T-helper 9 cell (primary cell): Measurements from ENCODE around the gene MTSS2.
"Not testable (repeated sequence)": the region's sequence is repeated elsewhere in the genome, so short reads cannot be mapped to it uniquely, and the experiment has no call there.

Source experiments
- DNase-seq: peaks from one replicate; pipeline ENCODE4 v3.0.0-alpha.2; 2020

Gene MTSS2

DNA sequence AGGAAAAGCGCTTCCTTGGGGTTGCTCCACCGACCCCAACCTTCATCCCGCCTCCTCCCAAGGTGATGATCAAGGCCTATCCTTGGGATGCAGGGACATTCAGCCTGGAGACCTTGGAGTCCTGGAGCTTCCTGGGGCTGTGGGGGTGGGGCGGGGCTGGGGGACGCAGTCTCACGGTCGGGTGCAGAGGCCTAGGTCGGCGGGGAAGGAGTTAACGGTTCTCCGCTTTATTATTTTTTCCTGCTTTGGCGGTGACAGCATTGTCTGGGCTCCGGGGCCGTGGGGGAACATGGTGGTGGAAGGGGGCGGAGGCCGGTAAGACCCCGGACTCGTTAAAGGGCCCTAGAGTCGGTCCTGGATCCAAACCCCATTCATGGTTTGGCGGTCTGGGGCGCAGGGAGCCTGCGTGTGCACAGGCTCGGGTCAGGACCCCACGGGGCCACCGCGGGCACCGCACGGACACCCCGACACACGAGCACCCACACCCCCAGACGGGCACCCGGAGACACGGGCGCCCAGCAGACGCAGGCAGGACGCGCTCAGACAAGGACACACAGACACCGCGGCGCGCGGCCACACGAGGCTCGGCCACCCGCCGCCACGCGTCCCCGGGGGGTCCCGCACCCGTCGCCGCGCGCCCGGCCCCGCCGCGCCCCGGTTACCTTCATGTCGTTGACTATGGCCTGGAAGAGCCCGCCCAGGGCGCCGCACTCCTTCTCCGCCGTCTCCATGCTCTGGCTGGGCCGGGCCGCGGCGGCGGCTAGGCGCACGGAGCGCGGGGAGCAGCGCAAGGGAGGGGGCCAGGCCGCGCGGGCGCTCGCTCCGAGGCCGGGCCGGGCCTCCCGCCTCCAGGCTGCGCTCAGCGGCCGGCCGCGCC lies 554 bp downstream of the MTSS2 start:
- DNase-seq, result no peak

DNA sequence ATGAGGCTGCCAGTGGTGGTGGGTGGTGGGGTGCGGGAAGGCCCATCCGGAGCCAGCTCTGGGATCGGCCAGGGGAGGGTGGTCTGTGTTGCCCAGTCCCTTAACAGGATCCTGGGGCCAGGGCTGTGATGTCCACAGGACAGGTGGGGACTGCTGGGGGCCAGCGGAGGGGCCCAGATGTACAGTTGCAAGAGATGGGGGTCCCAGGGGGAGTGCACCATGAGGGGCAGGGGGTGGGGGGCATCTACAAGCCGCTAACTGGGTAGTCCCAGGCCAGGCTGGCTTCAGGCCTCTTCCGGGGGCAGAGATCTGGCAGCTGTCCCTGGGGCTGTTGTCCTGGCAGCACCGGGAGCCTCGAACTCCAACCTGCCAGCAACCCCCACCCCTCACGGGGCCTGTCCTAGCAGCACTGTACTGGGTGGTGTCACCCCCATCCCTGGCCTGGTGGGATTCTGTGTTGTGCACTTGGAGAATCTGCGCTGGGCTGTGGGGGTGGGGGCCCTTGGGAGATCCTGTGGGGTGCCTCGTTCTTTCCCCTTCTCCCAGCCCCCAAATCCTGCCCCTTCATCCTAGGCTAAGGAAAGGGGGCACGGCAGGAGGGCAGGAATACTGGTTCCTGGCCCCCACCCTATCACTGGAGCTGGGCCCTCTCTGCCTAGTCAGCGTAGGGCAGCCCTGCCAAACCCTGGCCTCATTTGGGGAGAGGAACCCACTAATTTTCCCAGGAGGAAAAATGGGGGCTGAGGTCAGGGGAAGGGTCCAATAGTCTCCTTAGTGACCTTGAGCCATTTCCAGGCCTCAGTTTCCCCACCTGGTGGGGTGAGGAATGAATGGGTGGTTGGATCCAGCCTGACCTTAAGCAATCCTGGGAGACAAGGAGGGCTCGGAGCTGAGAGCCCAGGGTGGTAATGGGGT lies 1.4 kb downstream of the MTSS2 start:
- no peak for DNase-seq

DNA sequence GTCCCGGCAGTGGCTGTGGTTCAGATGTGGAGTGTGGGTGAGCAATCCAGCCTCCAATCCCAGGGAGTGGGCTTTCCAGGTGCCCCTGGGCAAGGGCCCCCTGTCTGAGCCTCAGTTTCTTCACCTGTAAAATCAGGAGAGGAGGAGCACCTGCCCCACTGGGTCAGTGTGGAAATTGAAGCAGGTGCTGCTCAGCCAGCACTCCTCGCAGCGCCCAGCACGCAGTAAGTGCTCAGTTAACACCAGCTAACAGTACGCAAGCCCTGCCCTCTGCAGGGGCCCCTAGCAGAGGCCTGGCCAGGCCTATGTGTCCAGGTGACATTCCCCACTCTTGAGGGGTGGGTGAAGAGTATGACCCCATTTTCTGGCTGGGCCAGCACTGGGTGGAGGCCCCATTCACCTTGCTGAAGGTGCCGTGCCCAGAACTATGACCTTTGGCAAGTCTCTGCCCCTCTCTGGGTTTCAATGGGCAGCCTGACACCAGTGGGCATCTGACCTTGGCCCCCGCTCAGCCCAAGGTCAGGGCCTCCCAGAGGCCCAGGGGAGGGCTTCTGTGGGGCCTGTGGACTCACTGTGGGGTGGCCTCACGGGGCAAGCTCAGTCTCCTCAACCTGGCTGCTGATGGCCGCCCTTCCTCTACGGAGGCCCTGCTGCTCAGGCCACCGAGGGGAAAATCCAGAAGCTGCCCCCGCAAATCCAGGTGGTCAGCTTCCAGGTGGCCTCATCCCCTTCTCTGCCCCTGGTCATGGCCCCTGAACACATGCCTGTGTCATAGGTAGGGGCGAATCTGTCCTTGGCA lies 2.5 kb downstream of the MTSS2 start:
- DNase-seq, result no peak

DNA sequence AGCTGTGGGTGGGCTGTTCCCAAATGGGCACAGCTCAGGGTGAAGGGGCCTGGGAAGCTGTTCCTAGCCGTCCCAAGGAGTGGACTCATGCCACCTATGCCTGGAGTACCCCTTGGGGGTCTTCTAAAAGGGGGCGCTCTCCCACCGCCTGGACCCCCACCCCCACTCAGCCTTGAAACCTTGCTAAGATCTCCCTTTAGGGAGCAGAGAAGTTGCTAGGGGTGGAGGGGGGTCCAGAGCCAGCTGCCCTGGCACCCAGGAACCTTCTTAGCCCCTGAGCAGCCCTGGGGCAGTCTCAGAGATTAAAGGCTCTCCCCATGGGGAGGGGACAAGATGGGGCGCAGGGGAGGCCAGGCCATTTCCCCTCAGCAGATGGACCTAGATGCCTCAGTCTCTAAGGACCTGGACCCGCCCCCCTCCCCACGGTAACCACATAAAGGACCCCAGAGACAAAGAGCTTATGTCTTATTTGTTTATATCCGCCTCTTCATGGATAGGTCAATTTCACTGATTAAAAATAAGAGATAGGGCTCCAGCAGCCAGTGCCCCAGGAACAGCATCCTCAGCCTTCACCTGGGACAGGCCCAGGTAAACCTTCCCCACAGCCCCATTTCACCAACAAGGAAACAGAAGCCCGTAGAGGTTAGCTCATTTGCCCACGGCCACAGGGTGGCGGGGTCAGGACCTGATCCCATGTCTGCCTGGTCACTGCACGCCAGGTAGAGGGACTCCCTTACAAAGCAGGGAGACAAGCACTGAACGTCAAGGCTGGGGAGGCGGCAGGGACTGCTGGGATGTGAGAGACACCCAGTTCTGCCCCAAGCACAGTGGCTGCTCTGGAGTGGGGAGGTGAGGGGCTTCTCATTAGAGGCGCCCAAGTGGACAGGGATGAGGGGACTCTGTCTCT lies 3.4 kb downstream of the MTSS2 start:
- DNase-seq, result no peak

DNA sequence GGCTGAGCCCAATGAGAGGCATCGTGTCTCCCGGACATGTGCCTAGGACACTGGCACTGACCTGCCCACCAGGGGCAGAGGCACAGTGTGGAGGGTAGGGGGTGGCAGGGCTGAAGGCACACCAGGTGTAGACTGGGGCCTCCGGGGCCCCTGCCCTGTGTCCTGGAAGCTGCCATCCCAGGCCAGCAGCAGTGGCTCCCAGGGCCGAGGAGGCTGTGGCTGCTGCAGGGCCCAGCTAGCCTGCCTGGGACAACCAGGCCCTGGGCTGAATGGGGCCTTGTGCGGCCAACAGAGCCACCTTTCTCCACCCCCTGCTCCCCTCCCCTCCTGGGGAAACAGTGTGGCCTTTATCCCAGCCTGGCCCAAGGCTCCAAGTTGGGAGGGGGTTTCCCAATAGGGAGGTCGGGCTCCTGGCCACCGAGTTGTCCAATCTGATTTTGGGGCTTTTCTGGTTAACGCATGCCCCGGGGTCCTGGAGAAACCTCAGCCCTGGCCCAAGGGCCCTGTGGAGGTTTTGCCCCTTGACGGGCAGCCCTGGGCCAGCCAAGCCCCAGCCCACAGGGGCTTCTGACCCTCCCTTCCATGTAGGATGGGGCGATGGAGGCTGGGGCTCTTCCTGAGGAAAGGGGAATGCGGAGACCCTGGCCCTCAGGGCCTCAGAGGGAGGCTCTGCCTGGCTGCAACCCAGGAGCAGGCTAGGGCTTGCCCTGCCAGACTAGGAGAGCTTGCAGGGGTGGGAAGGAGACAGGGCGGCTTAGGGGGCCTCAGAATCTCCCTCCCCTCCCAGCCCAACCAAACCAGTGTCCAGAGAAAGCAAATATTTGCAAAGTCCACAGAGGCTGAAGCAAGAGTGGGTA lies 4.2 kb downstream of the MTSS2 start:
- no peak for DNase-seq

DNA sequence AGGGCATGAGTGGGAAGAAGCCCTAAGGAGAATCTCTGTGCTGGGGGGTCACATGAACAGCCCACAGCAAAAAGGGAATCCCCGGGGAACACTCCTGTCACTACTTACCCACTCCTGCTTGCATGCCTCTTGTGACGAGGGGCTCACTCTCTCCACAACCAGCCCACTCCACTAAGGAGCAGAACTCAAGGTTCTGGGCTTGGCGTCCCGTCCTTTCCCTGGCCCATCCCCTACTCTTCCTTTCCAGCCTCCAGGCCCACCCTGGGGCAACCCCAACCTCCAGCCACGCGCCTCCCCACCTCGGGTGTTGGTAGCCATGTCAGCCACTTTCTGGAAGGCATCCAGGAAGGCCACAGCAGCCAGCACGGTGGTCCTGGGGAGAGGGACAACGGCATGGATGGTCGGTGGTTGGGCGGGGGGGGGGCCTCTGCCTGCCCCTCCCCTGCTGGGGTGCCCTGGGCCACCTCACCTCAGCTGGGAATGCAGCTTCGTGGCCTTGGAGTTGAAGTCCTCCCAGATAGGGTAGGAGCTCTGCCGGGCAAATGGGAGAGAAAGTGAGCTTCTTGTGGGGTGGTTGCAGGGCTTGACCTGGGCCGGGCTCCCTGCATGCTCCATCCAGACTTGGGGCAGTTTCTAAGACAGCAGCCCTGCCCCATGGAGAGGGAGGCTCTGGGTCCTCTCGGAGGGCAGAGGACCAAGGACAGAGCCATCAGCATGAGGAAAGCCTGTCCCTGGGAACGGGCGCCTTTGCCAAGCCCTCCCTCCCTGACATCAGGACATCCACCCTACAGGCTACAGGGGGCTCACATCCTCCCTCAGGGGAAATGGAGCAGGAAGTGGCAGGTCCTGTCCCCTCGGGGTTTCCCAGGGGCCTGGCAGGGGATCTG lies 5.1 kb downstream of the MTSS2 start:
- DNase-seq, result no peak

DNA sequence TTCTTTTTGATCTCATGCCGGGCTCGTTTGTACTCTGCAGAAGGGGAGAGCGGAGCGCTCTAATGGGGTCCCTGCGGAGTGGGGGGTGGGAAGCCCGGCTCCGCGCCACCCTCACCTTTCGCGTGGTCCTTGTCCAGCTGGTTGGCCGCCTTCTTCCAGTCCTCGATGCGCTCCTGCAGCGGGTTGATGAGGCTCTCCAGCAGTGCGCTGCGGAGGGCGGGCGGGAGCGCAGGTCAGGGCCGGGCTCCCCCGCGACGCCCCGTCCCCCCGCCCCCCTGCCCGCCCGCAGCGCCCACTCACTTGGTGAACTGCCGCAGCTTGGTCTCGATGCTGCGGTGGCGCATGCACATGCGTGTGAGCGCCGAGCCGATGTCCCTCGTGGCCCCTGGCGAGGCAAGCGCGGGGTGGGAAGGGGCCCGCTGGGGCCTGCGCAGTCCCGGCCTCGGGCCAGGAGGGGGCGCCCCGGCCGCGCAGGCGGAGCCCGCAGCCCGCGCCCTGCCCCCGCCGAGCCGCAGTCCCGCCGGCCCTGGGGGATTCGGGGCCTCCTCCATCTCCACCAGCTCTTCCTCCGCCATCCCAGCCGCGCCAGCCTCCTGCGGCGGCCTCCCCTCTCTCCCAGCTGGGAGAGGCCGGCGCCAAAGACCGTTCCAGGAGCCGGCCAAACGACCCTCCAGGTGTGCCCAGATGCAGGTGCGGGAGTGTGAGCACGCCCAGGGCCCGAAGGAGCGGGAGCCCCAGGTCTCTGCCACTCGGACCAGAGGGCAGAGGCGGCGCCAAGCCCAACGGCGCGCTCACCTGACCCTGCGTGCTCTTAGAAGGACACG lies 6.0 kb downstream of the MTSS2 start:
- no peak for DNase-seq

DNA sequence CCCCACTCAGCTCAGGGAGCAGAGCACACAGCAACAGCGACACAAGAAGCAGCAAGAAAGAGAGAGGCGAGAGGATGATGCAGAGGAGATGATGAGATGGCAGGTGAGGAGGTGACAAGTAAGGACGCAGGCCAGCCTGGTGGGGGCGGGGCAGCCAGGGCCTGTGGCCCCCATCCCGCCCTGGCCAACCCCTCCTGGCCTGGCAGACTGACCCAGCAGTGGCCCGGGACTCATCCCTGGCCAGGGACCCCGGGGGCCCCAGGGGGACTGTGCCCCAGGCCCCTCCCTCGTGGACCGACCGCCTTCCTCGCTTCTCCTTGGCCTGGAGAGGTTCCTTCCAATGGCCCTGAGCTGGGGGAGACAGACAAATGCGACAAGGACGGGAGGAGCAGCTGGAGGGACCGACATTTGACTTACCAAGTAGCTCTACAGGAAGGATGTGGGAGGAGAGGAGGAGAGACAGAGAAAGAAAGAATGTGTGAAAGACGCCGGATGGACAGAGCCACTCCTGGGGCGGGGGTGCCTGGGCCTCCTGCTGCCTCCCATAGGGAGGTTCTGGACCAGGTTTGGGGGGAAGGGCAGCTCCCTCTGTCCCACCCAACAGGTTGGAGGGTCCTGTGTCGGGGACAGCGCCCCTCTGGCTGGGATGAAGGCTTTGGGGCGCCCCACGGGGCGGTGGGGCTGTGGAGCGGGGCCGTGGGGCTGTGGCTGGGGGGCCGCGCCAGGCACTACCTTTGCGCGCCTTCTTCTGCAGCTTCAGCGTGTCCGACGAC lies 6.8 kb downstream of the MTSS2 start:
- DNase-seq, result no peak

DNA sequence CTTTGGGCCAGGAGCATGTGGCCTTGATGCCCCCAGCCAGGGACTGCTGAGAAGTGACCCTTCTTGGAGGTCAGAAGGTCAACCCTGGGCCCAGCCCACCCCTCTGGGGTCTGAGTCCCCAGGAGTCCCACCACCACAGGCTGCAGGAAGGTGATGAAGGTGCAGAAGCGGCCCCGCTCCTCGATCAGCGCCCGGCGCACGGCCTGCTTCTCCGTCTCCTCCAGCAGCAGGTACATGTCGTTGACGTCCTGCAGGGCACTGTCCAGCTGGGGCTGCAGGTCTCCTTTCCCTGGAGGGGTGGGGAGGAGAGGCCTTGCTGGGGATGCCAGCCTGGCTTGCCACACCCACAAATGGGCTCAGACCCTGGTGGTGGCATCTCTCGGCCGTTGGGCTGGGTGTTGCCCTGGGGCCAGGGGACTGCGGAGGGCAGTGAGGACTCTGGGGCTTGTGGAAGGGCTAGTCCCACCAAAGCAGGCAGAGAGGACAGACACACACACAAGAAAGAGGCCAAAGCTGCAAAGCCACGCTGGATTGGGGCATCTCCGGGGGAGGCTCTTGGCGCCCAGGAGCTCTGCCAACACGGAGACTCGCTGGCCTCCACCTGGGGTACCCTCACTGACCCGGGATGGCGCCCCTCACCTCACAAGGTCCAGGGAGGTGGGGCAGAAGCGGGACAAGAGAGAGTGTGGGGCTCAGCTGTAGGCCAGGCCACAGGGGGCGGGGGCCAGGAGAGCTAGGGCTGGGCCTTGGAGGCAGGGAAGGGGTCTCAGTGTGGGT lies 7.5 kb downstream of the MTSS2 start:
- no peak for DNase-seq

DNA sequence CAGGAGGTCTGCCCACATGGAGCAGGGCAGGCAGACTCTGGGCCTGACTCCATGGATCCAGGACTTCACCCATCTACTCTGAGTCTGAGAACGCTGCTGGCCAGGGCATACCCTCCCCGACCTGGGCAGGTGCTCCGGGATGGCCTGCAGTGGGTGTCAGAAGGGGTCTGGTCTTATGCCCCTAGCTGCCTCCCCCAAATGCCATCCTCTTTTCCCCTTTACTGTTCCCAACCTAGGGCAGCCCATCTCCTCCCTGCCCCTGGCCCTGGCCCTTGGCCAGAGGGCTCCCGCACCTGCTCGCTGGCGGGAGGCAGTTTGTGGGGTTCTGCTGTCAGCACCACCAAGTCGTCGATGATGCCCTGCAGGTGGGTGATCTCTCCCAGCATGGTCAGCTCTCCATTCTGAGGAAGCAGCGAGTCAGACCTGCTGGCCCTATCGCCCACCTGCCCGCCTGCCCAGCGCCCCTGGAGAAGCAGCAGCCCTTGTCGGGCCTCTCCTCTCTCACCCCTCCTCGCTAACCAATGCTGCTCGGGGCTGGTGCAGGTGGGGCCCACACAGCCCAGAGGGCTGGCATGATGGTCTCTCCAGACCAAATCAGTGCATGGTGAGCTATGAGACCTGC lies 8.2 kb downstream of the MTSS2 start:
- DNase-seq, result no peak

DNA sequence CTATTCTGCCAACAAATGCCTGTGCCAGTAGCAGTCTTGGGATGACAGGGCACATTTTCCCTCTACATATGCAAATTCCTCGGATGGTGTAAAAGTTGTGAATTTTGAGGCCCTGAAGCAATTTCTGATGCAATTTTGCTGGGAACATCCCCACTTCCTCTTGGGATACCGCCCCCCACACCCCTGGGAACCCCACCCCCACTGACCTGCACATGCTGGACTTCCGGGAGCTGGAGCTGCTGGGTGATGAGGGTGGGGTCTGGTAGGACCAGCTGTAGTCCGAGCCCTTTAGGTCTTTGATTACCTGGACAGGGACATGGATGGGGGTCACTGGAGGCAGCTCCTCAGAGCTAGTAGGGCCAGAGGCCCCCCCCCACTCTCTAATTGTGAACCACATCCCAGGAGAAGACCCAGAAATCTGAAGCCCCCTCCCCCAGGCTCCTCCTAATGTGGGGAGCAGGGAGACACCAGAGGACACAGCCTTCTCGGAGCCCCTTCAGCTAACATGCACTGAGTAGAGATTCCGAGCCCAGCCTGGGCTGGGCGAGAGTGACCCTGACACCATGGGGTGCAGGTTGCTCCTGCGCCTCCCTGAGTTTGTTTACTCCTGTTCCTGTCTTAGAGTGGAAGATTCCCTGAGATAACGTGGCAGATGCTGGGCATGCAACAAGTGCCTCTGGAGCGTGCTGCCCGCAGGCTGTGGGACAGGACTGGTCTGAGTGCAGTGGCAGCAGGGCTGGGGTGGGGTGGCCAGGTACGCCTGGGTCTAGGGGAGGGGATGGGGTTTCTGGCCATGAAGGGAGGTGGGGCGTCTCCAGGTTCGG lies 9.0 kb downstream of the MTSS2 start:
- no peak for DNase-seq

DNA sequence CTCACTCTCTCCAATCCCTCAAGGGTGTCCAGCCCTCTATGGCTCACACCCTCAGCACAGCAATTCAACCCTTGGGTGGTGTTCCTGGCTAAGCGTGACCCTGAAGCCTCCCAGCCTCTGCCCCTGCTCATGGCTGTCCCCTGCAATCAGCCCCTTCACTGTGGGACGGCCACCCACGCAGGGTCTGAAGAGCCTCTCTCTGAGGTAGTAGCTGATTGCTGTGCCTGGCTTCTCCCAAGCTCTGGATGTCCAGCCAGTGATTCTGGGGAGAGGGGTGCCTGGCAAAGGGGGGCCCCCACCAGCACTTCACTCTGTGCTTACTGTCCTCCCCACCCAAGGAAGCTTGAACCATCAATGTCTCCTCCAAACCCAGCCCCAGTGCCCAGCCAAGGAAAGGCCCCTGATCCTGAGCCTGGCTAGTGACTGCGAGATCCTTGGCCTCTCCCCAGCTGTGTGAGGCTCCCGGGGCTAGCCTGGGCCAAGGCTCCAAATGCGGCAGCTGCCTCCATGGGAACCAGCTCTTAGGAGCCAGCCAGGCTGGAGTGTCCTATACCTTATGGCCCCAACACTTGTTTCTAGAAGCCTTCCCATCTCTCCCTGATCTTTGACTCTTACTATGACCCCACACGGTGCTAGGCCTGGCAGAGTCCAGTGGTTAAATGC lies 9.9 kb downstream of the MTSS2 start:
- no peak for DNase-seq

DNA sequence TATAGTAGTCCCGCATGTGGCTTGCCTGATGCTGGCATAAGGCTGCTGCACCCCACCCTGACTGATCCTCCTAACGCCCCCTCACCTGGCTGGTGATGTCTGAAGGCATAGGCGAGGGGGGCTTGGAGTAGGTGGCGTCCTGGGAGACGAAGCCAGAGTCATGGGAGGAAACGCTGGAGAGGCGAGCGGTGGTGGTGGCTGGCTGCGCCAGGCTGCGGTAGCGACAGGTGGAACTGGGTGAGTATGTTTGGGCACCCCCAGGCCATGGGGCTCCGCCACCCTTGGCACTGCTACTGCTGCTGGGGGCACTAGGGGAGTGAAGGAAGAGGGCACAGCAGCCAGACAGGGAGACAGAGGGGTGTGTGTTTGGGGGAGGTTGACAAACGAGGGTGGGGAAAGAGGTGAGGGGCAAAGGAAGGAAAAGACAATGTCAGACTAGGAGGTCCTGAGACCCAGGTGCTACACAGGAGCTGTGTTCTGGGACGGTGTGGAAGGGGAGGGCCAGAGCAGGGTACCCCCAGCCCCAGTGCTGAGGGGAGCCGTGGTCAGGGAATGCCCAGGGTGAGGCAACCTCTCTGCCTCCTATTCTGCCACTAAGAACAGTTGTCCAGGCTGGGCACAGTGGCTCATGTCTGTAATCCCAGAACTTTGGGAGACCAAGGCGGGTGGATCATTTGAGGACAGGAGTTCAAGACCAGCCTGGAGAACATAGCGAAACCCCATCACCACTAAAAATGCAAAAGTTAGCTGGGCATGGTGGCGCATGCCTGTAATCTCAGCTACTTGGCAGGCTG lies 11.4 kb downstream of the MTSS2 start:
- DNase-seq, result no peak

DNA sequence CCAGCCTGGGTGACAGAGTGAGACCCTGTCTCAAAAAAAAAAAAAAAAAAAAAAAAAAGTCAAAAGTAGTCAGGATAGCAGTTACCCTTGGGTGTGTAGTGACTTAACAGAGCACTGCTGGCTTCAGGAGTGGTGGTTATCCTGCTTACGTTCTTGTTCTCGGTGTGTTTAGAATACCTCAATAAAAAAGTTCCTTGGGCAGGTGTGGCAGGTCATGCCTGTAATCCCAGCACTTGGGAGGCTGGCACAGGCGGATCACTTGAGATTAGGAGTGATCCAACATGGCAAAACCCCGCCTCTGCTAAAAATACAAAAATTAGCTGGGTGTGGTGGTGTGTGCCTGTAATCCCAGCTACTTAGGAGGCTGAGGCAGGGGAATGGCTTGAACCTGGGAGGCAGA lies 14.9 kb downstream of the MTSS2 start:
- not testable (repeated sequence) for DNase-seq
